Liver (tissue), 3 donors: ENCODE data around the gene STAT6.

Source experiments
- JUND ChIP-seq, 2 donors: IDR thresholded peaks; 2 replicates each; pipeline ENCODE4 v1.6.1; 2016; ENCODE audit warnings: antibody characterized with exemption in 2 of 2
- TF ChIP-seq, protein P1 (sequence below): fragments of 150-350 bp; IDR thresholded peaks from 2 replicates; pipeline ENCODE4 v1.5.1; 2017; ENCODE audit warnings: improper control_type of control experiment, low read depth, low read length; ENCODE audit not compliant: missing input control
- TF ChIP-seq, protein P2 (sequence below): IDR thresholded peaks from 2 replicates; pipeline ENCODE4 v1.6.1; 2016; ENCODE audit warnings: antibody characterized with exemption, mild to moderate bottlenecking
- donor health status: healthy.
- donor health status: healthy.

DNA sequence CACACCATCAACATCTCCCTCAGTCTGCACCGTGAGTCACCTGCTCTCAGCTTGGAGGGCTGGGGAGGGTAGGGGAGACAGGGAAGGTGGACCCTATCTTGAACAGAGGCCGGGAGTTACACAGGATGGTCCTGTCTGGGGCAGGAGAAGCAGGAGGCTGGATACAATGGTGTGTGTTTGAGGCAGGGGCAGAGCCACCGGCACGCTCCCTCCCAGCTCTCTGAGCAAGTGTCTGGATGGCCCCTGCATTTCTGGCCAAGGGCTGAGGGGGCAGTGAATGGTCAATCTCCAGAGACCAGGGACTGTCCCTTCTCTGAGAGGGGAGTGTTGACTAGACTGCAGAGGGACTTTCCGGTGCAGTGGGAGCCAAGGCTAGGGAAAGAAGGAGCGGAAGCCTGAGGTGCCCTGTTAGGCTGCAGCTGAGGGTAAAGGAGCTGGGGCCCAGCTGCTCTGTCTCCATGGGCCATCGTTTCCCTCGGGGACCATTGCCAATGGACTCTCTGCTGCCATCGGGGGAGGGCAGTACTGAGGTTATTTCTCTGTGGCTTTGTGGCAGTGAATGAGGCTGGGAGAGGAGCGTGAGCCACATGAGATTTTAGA is 34.4 kb upstream of the STAT6 start:
- TF ChIP-seq, protein P1, sequence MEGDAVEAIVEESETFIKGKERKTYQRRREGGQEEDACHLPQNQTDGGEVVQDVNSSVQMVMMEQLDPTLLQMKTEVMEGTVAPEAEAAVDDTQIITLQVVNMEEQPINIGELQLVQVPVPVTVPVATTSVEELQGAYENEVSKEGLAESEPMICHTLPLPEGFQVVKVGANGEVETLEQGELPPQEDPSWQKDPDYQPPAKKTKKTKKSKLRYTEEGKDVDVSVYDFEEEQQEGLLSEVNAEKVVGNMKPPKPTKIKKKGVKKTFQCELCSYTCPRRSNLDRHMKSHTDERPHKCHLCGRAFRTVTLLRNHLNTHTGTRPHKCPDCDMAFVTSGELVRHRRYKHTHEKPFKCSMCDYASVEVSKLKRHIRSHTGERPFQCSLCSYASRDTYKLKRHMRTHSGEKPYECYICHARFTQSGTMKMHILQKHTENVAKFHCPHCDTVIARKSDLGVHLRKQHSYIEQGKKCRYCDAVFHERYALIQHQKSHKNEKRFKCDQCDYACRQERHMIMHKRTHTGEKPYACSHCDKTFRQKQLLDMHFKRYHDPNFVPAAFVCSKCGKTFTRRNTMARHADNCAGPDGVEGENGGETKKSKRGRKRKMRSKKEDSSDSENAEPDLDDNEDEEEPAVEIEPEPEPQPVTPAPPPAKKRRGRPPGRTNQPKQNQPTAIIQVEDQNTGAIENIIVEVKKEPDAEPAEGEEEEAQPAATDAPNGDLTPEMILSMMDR, result no peak
- TF ChIP-seq, protein P2, sequence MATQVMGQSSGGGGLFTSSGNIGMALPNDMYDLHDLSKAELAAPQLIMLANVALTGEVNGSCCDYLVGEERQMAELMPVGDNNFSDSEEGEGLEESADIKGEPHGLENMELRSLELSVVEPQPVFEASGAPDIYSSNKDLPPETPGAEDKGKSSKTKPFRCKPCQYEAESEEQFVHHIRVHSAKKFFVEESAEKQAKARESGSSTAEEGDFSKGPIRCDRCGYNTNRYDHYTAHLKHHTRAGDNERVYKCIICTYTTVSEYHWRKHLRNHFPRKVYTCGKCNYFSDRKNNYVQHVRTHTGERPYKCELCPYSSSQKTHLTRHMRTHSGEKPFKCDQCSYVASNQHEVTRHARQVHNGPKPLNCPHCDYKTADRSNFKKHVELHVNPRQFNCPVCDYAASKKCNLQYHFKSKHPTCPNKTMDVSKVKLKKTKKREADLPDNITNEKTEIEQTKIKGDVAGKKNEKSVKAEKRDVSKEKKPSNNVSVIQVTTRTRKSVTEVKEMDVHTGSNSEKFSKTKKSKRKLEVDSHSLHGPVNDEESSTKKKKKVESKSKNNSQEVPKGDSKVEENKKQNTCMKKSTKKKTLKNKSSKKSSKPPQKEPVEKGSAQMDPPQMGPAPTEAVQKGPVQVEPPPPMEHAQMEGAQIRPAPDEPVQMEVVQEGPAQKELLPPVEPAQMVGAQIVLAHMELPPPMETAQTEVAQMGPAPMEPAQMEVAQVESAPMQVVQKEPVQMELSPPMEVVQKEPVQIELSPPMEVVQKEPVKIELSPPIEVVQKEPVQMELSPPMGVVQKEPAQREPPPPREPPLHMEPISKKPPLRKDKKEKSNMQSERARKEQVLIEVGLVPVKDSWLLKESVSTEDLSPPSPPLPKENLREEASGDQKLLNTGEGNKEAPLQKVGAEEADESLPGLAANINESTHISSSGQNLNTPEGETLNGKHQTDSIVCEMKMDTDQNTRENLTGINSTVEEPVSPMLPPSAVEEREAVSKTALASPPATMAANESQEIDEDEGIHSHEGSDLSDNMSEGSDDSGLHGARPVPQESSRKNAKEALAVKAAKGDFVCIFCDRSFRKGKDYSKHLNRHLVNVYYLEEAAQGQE, result no peak
- TF ChIP-seq JUND (IDR thresholded peaks at IDR 0.05), result no peak
